Liver (tissue), 9 donors: ENCODE measurements around the gene SDF2. TPM values are rescaled to one million over a fixed set of nuclear protein-coding genes. Genes with fewer than 3 reads are reported as not detected.

ENCODE experiments used
- DNase-seq: peaks from one replicate; pipeline ENCODE4 v3.0.0-alpha.2; 2017; ENCODE audit warnings: low spot score
- H3K27ac ChIP-seq, 2 donors: one replicate each; pipeline ENCODE4 v1.7.0; 2013; ENCODE audit warnings: inconsistent platforms in 2 of 2, low read length in 2 of 2, control low read depth in 1 of 2, low read depth in 1 of 2, mild to moderate bottlenecking in 1 of 2
- H3K27me3 ChIP-seq, 4 donors: one replicate each; pipeline versions ENCODE4 v1.6.1 to v1.7.0; 2013; ENCODE audit warnings: low read length in 3 of 4, inconsistent platforms in 1 of 4, mild to moderate bottlenecking in 1 of 4, moderate library complexity in 1 of 4; ENCODE audit not compliant: control insufficient read depth in 4 of 4, insufficient read depth in 4 of 4
- H3K36me3 ChIP-seq, 4 donors: one replicate each; pipeline versions ENCODE4 v1.6.1 to v1.7.0; 2013; ENCODE audit warnings: low read length in 3 of 4, mild to moderate bottlenecking in 3 of 4, low read depth in 1 of 4, moderate library complexity in 1 of 4; ENCODE audit not compliant: control insufficient read depth in 4 of 4, insufficient read depth in 3 of 4
- H3K4me1 ChIP-seq, 4 donors: one replicate each; pipeline versions ENCODE4 v1.6.1 to v1.7.0; 2013; ENCODE audit warnings: low read length in 3 of 4, mild to moderate bottlenecking in 3 of 4, moderate library complexity in 1 of 4; ENCODE audit not compliant: control insufficient read depth in 4 of 4, insufficient read depth in 4 of 4
- H3K4me3 ChIP-seq, 3 donors: one replicate each; pipeline versions ENCODE4 v1.6.1 to v1.7.0; 2013; ENCODE audit warnings: low read length in 3 of 3, control low read depth in 1 of 3, low read depth in 1 of 3, mild to moderate bottlenecking in 1 of 3
- H3K9ac ChIP-seq, 2 donors: one replicate each; pipeline ENCODE4 v1.7.0; 2013; ENCODE audit warnings: low read length in 2 of 2, mild to moderate bottlenecking in 2 of 2, moderate library complexity in 2 of 2, control low read depth in 1 of 2, low read depth in 1 of 2
- H3K9me3 ChIP-seq, 4 donors: one replicate each; pipeline versions ENCODE4 v1.6.1 to v1.7.0; 2013; ENCODE audit warnings: low read length in 3 of 4; ENCODE audit not compliant: control insufficient read depth in 4 of 4
- ATF3 ChIP-seq: IDR thresholded peaks from 2 replicates; pipeline ENCODE4 v1.6.1; 2016; ENCODE audit warnings: antibody characterized with exemption
- CTCF ChIP-seq: fragments of 150-350 bp; IDR thresholded peaks from 2 replicates; pipeline ENCODE4 v1.5.1; 2017; ENCODE audit warnings: improper control_type of control experiment, low read depth, low read length; ENCODE audit not compliant: missing input control
- EGR1 ChIP-seq, 2 donors: IDR thresholded peaks; 2 replicates each; pipeline ENCODE4 v1.6.1; 2016 to 2018; ENCODE audit warnings: antibody characterized with exemption in 2 of 2, low read depth in 2 of 2
- FOXA1 ChIP-seq: IDR thresholded peaks from 2 replicates; pipeline ENCODE4 v1.6.1; 2016; ENCODE audit warnings: antibody characterized with exemption
- FOXA2 ChIP-seq: IDR thresholded peaks from 2 replicates; pipeline ENCODE4 v1.6.1; 2016; ENCODE audit warnings: antibody characterized with exemption
- GABPA ChIP-seq, 2 donors: IDR thresholded peaks in 1 of 2; conservative IDR thresholded peaks in 1 of 2; 2 replicates each; pipeline ENCODE4 v1.6.1; 2016; ENCODE audit warnings: antibody characterized with exemption in 2 of 2, mild to moderate bottlenecking in 1 of 2, moderate library complexity in 1 of 2
- HNF4A ChIP-seq, 2 donors: conservative IDR thresholded peaks; 2 replicates each; pipeline ENCODE4 v1.6.1; 2016; ENCODE audit warnings: antibody characterized with exemption in 2 of 2, mild to moderate bottlenecking in 2 of 2
- HNF4G ChIP-seq: IDR thresholded peaks from 2 replicates; pipeline ENCODE4 v1.6.1; 2016; ENCODE audit warnings: antibody characterized with exemption
- JUND ChIP-seq, 2 donors: IDR thresholded peaks; 2 replicates each; pipeline ENCODE4 v1.6.1; 2016; ENCODE audit warnings: antibody characterized with exemption in 2 of 2
- MAX ChIP-seq: IDR thresholded peaks from 2 replicates; pipeline ENCODE4 v1.6.1; 2016; ENCODE audit warnings: antibody characterized with exemption
- NR2F2 ChIP-seq: IDR thresholded peaks from 2 replicates; pipeline ENCODE4 v1.6.1; 2016; ENCODE audit warnings: antibody characterized with exemption
- RAD21 ChIP-seq, 2 donors: IDR thresholded peaks; 2 replicates each; pipeline ENCODE4 v1.6.1; 2016; ENCODE audit warnings: antibody characterized with exemption in 2 of 2, mild to moderate bottlenecking in 2 of 2
- RXRA ChIP-seq, 2 donors: IDR thresholded peaks; 2 replicates each; pipeline ENCODE4 v1.6.1; 2017 to 2018; ENCODE audit warnings: antibody characterized with exemption in 2 of 2, mild to moderate bottlenecking in 1 of 2
- SP1 ChIP-seq: IDR thresholded peaks from 2 replicates; pipeline ENCODE4 v1.6.1; 2018; ENCODE audit warnings: antibody characterized with exemption, mild to moderate bottlenecking
- TAF1 ChIP-seq: conservative IDR thresholded peaks from 2 replicates; pipeline ENCODE4 v1.6.1; 2016; ENCODE audit warnings: antibody characterized with exemption, mild to moderate bottlenecking
- YY1 ChIP-seq: IDR thresholded peaks from 2 replicates; pipeline ENCODE4 v1.6.1; 2016; ENCODE audit warnings: antibody characterized with exemption, mild to moderate bottlenecking
- ZBTB33 ChIP-seq: IDR thresholded peaks from 2 replicates; pipeline ENCODE4 v1.6.1; 2016; ENCODE audit warnings: antibody characterized with exemption
- WGBS: extraction: QIAGEN DNeasy Blood & Tissue Kit; methylation state at CpG from one replicate; pipeline ENCODE4 v1.1.7; 2013; 5-methylcytosine and 5-hydroxymethylcytosine counted together
- polyA plus RNA-seq, 2 donors: library from polyadenylated mRNA; stranded (reverse) in 1 of 2; unstranded in 1 of 2; fragments of 200-250 nt in 1 of 2; fragments of >200 nt in 1 of 2; fragmentation: Nextera tagmentation in 1 of 2; extraction: Ambion mirVana in 1 of 2; gene quantifications; one replicate each; pipeline versions ENCODE4 v1.2.1 to v1.2.3, GENCODE V29; 2013 to 2015
- total RNA-seq, 2 donors: library from RNA; depleted of rRNA; stranded (reverse); fragments of >200 nt; gene quantifications; one replicate each; pipeline ENCODE4 v1.2.3, GENCODE V29; 2014
- donor health status: healthy.
- donor health status: healthy.
- donor health status: healthy.
- donor health status: healthy.
- donor health status: healthy.

The SDF2 gene
- total and polyA plus RNA-seq, 4 donors: 24.1 to 38.9 (median 28.0) TPM

- Histone ChIP-seq H3K9me3 (no peaks in the 10 kb centered on the region), H3K9ac (no peak overlapping the region), H3K27me3 (no peaks in the 10 kb centered on the region), H3K36me3 (peaks cover 13 to 44% (median 26%) of the 10 kb centered on the region in 4 donors), H3K27ac (no peak overlapping the region), H3K4me1 (no peaks in the 10 kb centered on the region), H3K4me3 (no peak overlapping the region)
- WGBS: 94% methylated on average over 5 of the region's 5 CpGs
- DNase-seq: no peak
- TF ChIP-seq HNF4A (conservative IDR thresholded peaks at IDR 0.05) (no peak), ZBTB33 (no peak), EGR1 (IDR thresholded peaks at IDR 0.05; ENCODE audit: low read depth in 2 of 2) (no peak), NR2F2 (no peak), CTCF (no peak), ATF3 (no peak), HNF4G (no peak), TAF1 (no peak)
These were observed 43.5 kb upstream of the SDF2 start for GRCh38 chr17:28705074-28705659.

- TF ChIP-seq RAD21 (IDR thresholded peaks at IDR 0.05): no peak
- TF ChIP-seq FOXA2: no peak
- TF ChIP-seq NR2F2: no peak
- no peak for DNase-seq
- peaks cover 17 to 52% (median 33%) of the 10 kb centered on the region in 4 donors for H3K36me3 ChIP-seq
- no peak overlapping the region for H3K27ac ChIP-seq
- H3K9me3 ChIP-seq: no peaks in the 10 kb centered on the region
- WGBS: 94% methylated on average over 14 of the region's 14 CpGs
- H3K4me3 ChIP-seq: no peak overlapping the region
- H3K4me1 ChIP-seq: no peaks in the 10 kb centered on the region
- no peak overlapping the region for H3K9ac ChIP-seq
- H3K27me3 ChIP-seq: no peaks in the 10 kb centered on the region
These were observed 42.6 kb upstream of the SDF2 start for GRCh38 chr17:28704219-28704858.

GRCh38 chr17:28703552-28704218 is 42.0 kb upstream of the SDF2 start:
- Histone ChIP-seq H3K9me3 (no peaks in the 10 kb centered on the region), H3K27me3 (no peaks in the 10 kb centered on the region), H3K4me1 (peaks cover 0 to under 1% (median under 1%) of the 10 kb centered on the region in 4 donors), H3K9ac (no peak overlapping the region), H3K36me3 (peaks cover 17 to 58% (median 38%) of the 10 kb centered on the region in 4 donors), H3K4me3 (no peak overlapping the region), H3K27ac (no peak overlapping the region)
- WGBS: 90% methylated on average over 16 of the region's 16 CpGs
- TF ChIP-seq SP1: no peak
- TF ChIP-seq RXRA (IDR thresholded peaks at IDR 0.05): no peak
- TF ChIP-seq TAF1: no peak
- TF ChIP-seq ZBTB33: no peak
- no peak for TF ChIP-seq JUND (IDR thresholded peaks at IDR 0.05)
- TF ChIP-seq GABPA (IDR thresholded peaks at IDR 0.05 in 1 of 2, conservative IDR thresholded peaks at IDR 0.05 in 1 of 2): no peak
- TF ChIP-seq HNF4G: no peak
- TF ChIP-seq CTCF: no peak
- no peak for TF ChIP-seq FOXA2
- no peak for TF ChIP-seq FOXA1
- TF ChIP-seq YY1: no peak
- no peak for TF ChIP-seq RAD21 (IDR thresholded peaks at IDR 0.05)
- TF ChIP-seq MAX: no peak
- DNase-seq: no peak
